Testis (tissue), 2 donors: ENCODE measurements around the gene DACT3.

Experiments used
- CTCF ChIP-seq, 3 experiments: fragments of 450-650 bp in 2 of 3; fragments of 200-600 bp in 1 of 3; sonication (generic) in 1 of 3; IDR thresholded peaks; one replicate each; pipeline ENCODE4 v1.5.1; 2016 to 2019; ENCODE audit warnings: antibody characterized with exemption in 3 of 3, mild to moderate bottlenecking in 2 of 3, moderate library complexity in 1 of 3
- POLR2A ChIP-seq: fragments of 450-650 bp; IDR thresholded peaks from one replicate; pipeline ENCODE4 v1.6.1; 2017; ENCODE audit warnings: antibody characterized with exemption, mild to moderate bottlenecking, moderate library complexity

- TF ChIP-seq CTCF (IDR thresholded peaks at IDR 0.05), result no peak
- TF ChIP-seq POLR2A, result no peak
Measured at GRCh38 chr19:46622118-46622446, 38.9 kb downstream of the DACT3 start.
